NCI-H1105 treated with DMSO at 0.1 percent for 48 hours (cell line): ENCODE results near the gene NADSYN1.
A peak's percentile ranks its signal among the peaks of the same experiment; 100 is the strongest.
"Not testable (repeated sequence)": the region's sequence is repeated elsewhere in the genome, so short reads cannot be mapped to it uniquely, and the experiment has no call there.

Source experiments
- DNase-seq: peaks from one replicate; lab custom pipeline; 2025; lab: John Stamatoyannopoulos, UW

NADSYN1 gene

GRCh38 chr11:71453037-71453917, at the start of gene NADSYN1:
Gene NADSYN1 (plus strand): TSS chr11:71453203. CDS start chr11:71453297, 94 bp downstream.
- DNase-seq: peak; percentile 91

- DNase-seq: no peak
Measured at GRCh38 chr11:71404209-71404608, 48.8 kb upstream of the NADSYN1 start.

DNA sequence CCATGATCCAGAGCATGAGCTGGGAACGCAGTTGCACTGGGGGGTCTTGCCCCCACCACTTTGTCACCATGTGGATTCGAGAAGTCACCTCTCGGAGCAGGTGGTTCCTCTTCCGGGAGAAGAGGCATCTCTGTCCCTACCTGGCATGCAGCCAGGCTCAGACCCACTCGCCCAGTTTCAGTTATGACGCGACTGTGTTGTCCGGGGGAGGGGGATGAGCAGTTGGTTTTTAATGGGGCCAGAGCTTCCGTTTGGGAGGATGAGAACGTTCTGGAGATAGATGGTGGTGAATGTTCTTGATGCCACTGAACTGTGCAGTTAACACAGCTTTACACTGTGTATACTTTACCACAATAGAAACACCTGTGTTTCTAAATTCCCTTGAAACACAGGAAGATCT, 46.3 kb upstream of the NADSYN1 start:
- DNase-seq: no peak

GRCh38 chr11:71407356-71407755, 45.6 kb upstream of the NADSYN1 start:
- DNase-seq: no peak

GRCh38 chr11:71408826-71409225, 44.2 kb upstream of the NADSYN1 start:
- DNase-seq: no peak

- DNase-seq: no peak
Measured at GRCh38 chr11:71410363-71410966, 42.5 kb upstream of the NADSYN1 start.

DNA sequence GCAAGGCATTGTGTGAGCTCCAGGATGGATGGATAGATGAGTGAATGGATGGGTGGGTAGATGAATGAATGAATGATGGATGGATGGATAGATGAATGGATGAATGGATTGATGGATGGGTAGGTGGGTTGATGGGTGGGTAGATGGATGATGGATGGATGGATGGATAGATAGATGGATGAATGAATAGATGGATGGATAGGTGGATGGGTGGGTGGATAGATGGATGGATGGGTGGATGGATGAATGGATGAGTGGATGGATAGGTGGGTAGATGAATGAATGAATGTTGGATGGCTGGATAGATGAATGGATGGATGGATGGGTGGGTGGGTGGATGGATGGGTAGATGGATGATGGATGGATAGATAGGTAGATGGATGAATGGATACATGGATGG, 38.4 kb upstream of the NADSYN1 start:
- no peak for DNase-seq

DNA sequence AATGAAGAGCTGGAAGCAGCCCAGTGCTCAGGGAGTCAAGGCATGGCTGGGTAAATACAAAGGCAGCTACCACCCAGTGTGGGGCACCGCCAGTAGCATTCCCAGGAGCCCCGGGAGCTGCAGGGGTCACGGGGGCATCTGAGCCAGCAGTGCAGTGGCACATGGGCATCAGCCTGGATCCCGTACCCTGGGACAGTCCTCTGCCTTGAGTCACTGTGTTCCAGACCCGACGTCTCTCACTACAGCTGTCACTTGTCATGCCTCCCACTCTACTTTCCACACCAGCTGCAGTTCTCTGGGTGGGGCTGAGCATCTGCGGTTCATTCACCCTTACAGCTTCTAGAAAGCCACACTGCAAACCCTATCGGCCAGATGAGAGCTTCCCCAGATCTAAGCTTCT, 34.4 kb upstream of the NADSYN1 start:
- DNase-seq: no peak

GRCh38 chr11:71420455-71421241, 32.4 kb upstream of the NADSYN1 start:
- DNase-seq: peak; percentile 23

GRCh38 chr11:71421392-71421950, 31.5 kb upstream of the NADSYN1 start:
- DNase-seq: no peak

- DNase-seq: not testable (repeated sequence)
Measured at GRCh38 chr11:71422318-71422717, 30.7 kb upstream of the NADSYN1 start.

- no peak for DNase-seq
Measured at GRCh38 chr11:71423181-71423790, 29.7 kb upstream of the NADSYN1 start.

DNA sequence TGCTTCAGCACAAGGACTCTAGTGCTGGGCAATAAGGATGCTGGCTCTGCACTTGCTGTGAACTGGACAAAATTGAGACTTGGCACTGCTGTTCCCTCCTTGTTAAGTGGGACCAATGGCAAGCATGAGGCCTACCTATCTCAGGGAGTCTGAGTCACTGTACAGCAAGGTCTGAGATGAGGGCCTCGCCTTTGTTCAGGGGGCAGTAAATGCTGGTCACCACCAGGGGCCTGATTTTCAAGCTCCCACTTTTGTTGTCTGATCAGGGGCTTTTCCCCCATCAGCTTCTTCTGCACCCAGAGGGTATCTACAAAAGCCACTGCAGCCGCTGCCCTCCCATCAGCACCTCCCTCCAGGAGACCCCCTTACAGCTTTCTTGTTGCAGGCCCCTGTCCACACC, 27.6 kb upstream of the NADSYN1 start:
- no peak for DNase-seq

DNA sequence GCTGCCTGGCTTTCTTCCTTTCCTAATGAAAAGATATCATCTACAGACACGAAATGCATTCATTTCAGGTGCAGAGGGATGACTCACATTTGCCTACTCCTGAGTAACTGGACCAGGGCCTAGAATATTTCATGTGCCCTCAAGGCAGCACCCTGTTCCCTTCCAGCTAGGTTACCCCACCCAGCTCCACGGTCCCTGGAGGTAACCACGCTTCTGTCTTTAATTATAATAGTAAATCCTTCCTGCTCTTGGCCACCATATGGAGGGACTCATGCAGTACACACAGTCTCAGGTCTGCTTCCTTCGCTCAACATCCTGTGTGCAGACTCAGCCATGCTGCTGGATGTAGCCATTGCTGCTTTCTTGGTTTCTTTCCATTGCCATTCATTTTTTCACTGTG, 27.1 kb upstream of the NADSYN1 start:
- no peak for DNase-seq

GRCh38 chr11:71426413-71426812, 26.6 kb upstream of the NADSYN1 start:
- DNase-seq: no peak

DNA sequence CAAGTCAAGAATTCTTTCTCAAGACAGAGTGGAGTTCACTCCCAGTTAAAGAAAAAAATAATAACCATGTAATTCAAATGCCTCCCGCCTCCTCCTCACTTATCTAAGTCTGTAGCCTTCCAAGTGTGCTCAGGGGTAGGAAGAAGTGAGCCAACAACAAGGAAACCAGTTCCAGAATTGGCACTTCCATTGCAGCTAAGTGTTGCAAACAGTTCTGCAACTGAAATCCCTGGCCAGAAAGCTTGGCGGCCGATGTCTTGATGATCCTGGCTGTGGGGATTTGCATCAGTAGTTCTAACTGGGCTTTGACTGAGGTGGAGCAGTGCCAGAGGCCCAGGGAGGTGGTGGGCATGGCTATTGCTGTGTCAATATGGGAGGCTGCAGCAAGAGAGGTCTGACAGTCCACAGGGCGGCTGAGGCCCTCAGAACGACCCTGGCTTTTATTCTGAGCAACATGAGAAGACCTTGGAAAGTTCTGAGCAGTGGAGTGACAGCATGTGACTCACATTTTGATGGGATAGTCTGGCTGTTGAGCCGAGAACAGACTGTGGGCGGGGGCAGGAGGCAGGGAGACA, 24.1 kb upstream of the NADSYN1 start:
- no peak for DNase-seq

- no peak for DNase-seq
Measured at GRCh38 chr11:71429701-71430100, 23.3 kb upstream of the NADSYN1 start.

DNA sequence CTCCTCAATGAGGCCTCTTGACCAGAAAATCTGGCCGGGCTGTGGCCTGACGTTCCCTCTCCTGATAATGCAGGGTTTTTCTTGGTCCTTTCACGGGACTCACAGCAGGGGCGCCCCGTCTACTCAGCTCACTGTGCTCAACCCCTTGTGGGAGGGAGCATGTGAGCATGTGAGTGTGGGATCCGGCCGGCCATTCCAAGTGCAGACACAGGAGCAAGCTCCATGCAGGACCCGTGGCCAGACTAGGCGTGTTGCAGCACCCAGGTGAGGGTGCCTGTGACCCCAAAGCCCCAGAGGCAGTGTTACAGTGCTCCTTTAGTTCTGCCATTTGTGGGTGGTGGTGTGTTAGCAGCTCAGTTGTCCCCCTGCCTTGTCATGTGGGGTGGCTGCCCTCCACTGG, 22.8 kb upstream of the NADSYN1 start:
- no peak for DNase-seq

GRCh38 chr11:71431271-71431670, 21.7 kb upstream of the NADSYN1 start:
- DNase-seq: no peak

DNA sequence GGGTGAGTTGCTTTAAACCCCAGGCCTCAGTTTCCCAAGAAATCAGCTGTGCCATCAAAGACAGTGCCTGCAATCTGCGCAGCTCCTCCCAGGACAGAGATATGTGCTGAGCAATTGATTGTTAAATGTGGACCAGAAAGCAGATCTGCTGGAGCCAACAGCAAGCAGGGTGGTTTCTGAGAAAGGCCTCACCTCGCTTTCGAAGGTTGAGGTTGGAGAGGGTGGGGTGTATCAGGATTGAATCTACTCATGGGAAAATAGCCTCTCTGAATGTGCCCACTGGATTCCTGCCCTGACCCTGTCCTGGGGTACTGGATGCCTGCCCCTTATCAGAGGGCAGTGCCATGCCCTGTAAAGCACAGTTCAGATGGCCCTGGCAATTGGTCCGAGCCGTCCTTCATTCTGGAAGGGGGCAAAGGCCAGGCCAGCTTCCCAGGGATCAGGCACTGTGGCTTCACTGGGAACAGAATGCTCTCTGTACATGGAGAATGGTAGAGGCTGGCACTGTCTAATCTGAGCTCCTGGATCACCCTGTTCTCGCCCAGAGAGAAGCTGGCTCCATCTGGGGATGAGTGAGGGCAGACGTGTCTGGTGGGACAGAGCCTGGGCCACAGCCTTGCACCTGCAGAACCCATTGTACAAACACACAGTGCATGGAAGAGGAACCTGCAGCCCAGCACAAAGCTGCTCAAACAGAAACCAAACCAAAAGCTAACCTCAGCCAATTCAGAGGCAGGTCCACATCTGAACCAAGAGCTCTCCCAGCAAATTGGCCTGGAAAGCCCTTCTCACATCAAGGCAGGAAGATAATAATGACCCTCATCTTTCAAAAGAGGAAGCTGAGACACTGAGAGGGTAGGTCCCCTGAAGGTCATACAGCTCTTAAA, 20.0 kb upstream of the NADSYN1 start:
- no peak for DNase-seq
